Measurements from ENCODE around the gene SPOCK1.

The SPOCK1 gene

DNA sequence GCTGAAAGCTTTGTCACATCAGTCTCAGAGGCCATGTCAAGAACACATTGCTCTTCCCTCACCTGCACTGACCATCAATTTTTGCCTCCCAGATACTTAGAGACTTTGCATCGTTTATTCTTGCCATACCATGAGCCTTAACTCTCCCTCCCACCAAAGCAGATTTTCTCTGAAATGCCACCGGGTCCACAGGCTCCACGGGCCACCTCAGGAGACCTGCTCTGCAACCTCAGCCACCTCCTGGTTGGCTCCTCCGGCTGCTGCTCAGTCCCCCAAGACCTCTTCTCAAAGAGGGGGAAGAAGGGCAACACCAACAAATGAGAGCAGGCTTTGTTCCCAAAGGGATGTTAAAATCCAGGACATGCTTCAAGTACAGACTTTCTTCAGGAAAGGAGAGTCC lies 400.5 kb downstream of the SPOCK1 start:
- no peaks in the 10 kb centered on the region for H3K36me3 ChIP-seq (ENCODE audit: control insufficient read depth in 2 of 2, insufficient read depth in 2 of 2, low read length in 2 of 2)
- no peak overlapping the region for H3K9ac ChIP-seq (ENCODE audit: low read depth in 1 of 2, low read length in 2 of 2)
- no peaks in the 10 kb centered on the region for H3K4me1 ChIP-seq (ENCODE audit: control insufficient read depth in 2 of 2, insufficient read depth in 2 of 2, low read length in 2 of 2)
- H3K27ac ChIP-seq (ENCODE audit: low read depth in 2 of 2, low read length in 2 of 2): no peak overlapping the region
- H3K9me3 ChIP-seq (ENCODE audit: control insufficient read depth in 2 of 2, low read length in 2 of 2): no peaks in the 10 kb centered on the region
- H3K4me3 ChIP-seq (ENCODE audit: low read length in 2 of 2): no peak overlapping the region
- no peaks in the 10 kb centered on the region for H3K27me3 ChIP-seq (ENCODE audit: control insufficient read depth in 2 of 2, insufficient read depth in 2 of 2, low read length in 2 of 2)

DNA sequence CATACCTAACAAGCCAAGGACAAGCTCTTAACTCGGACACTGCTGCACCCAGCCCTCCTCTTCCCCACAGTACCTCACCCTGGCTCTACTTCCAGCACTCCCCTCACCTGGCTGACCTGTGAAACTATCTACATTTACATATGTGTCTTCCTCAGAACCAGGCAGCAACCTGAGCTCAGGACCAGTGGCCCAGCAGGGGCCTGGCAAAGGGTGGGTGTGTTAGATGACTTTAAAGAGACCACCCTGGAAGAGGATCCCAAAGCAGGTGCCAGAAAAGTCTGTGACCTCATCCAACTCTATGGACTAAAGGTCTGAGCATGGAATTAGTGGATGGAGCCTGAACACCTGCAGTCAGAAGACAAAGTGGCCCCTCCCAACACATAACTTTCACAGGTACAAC lies 400.9 kb downstream of the SPOCK1 start:
- H3K27ac ChIP-seq (ENCODE audit: low read depth in 2 of 2, low read length in 2 of 2): no peak overlapping the region
- no peak overlapping the region for H3K4me3 ChIP-seq (ENCODE audit: low read length in 2 of 2)
- H3K36me3 ChIP-seq (ENCODE audit: control insufficient read depth in 2 of 2, insufficient read depth in 2 of 2, low read length in 2 of 2): no peaks in the 10 kb centered on the region
- no peak overlapping the region for H3K9ac ChIP-seq (ENCODE audit: low read depth in 1 of 2, low read length in 2 of 2)
- no peaks in the 10 kb centered on the region for H3K9me3 ChIP-seq (ENCODE audit: control insufficient read depth in 2 of 2, low read length in 2 of 2)
- no peaks in the 10 kb centered on the region for H3K4me1 ChIP-seq (ENCODE audit: control insufficient read depth in 2 of 2, insufficient read depth in 2 of 2, low read length in 2 of 2)
- no peaks in the 10 kb centered on the region for H3K27me3 ChIP-seq (ENCODE audit: control insufficient read depth in 2 of 2, insufficient read depth in 2 of 2, low read length in 2 of 2)

DNA sequence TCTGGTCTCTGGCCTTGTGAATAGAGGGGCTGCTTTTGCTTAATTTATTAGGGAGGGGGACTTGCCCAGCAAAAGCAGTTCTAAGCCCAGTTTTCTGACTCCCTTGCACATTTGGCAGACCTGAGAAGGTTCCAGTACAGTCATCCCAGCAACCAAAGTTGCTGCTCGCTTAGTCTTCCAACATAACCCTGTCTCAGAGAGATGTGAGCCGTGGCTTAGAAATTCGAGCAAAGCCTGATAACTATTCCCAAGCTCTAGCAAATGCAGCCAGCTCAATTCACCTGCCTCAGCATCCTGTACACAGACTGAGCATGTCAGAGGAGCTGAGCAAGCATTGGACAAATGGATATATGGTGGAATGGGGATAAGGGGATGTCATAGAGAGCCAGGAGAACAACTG lies 401.9 kb downstream of the SPOCK1 start:
- no peak overlapping the region for H3K27ac ChIP-seq (ENCODE audit: low read depth in 2 of 2, low read length in 2 of 2)
- no peaks in the 10 kb centered on the region for H3K27me3 ChIP-seq (ENCODE audit: control insufficient read depth in 2 of 2, insufficient read depth in 2 of 2, low read length in 2 of 2)
- H3K36me3 ChIP-seq (ENCODE audit: control insufficient read depth in 2 of 2, insufficient read depth in 2 of 2, low read length in 2 of 2): no peaks in the 10 kb centered on the region
- H3K4me1 ChIP-seq (ENCODE audit: control insufficient read depth in 2 of 2, insufficient read depth in 2 of 2, low read length in 2 of 2): no peaks in the 10 kb centered on the region
- H3K9me3 ChIP-seq (ENCODE audit: control insufficient read depth in 2 of 2, low read length in 2 of 2): no peaks in the 10 kb centered on the region
- H3K9ac ChIP-seq (ENCODE audit: low read depth in 1 of 2, low read length in 2 of 2): no peak overlapping the region
- no peak overlapping the region for H3K4me3 ChIP-seq (ENCODE audit: low read length in 2 of 2)

DNA sequence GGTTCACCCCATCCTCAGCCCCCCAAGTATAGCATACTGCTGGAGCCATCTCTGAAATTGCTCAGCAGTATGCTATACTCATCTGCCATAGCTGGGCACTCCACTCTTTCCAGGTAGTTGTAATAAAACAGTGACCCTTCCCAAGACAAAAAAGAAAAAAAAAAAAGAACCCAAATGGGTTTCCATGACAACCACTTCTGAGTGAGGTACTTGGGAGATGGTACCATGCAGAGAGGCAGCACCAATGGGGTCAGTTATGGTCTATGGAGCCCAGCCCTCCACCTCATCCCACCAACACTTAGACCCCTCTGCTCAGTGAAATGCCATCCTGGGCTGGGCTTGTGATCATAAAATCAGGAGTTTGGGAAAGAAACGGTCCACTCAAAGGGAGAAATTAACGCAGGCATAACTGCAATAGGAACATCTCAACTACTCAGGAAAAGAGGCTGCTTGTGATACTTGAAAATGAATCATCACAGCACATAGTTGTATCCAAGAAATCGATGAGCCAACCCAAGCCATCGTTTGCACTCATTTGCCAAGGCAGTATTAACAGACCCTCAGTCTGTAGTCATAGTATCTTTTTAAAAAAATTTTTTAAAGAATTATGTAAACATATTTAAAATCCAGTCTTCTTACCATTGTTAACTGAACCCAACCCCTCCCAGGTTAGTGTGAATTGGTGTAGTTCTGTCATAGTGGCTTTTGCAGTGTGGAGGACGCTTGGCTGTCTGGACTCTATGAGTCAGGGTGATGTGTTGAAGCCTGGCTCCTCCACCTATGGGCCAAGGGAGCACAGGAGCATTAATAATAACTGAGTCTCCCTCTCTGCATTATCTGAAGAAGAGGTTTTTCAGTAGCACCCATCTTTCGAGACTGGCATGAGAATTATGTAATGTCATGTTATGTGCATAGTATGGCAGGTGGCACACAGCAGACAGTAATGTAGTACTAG lies 402.7 kb downstream of the SPOCK1 start:
- no peak overlapping the region for H3K4me3 ChIP-seq (ENCODE audit: low read length in 2 of 2)
- no peak overlapping the region for H3K9ac ChIP-seq (ENCODE audit: low read depth in 1 of 2, low read length in 2 of 2)
- no peaks in the 10 kb centered on the region for H3K36me3 ChIP-seq (ENCODE audit: control insufficient read depth in 2 of 2, insufficient read depth in 2 of 2, low read length in 2 of 2)
- H3K27me3 ChIP-seq (ENCODE audit: control insufficient read depth in 2 of 2, insufficient read depth in 2 of 2, low read length in 2 of 2): no peaks in the 10 kb centered on the region
- no peaks in the 10 kb centered on the region for H3K4me1 ChIP-seq (ENCODE audit: control insufficient read depth in 2 of 2, insufficient read depth in 2 of 2, low read length in 2 of 2)
- H3K27ac ChIP-seq (ENCODE audit: low read depth in 2 of 2, low read length in 2 of 2): no peak overlapping the region
- H3K9me3 ChIP-seq (ENCODE audit: control insufficient read depth in 2 of 2, low read length in 2 of 2): no peaks in the 10 kb centered on the region

DNA sequence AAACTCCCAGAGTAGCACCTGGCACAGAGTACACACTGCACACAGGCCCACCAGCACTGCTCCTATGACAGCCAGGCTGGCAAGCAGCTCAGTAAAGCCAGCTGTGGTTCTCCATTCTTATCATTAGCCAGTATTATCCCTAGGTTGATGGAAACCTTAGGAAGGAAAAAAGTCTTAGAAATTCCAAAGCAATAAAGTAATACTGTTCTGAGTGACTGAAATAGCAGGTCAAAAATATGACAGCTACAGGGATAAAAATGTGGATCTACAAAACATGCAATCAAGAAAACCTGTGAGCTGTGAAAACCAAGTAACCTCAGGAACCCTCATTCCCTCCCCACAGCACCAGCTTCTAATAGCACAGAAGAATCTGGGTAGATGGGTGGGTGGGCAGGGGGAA lies 403.5 kb downstream of the SPOCK1 start:
- H3K27ac ChIP-seq (ENCODE audit: low read depth in 2 of 2, low read length in 2 of 2): no peak overlapping the region
- H3K4me3 ChIP-seq (ENCODE audit: low read length in 2 of 2): no peak overlapping the region
- H3K4me1 ChIP-seq (ENCODE audit: control insufficient read depth in 2 of 2, insufficient read depth in 2 of 2, low read length in 2 of 2): no peaks in the 10 kb centered on the region
- no peaks in the 10 kb centered on the region for H3K36me3 ChIP-seq (ENCODE audit: control insufficient read depth in 2 of 2, insufficient read depth in 2 of 2, low read length in 2 of 2)
- H3K9me3 ChIP-seq (ENCODE audit: control insufficient read depth in 2 of 2, low read length in 2 of 2): no peaks in the 10 kb centered on the region
- no peak overlapping the region for H3K9ac ChIP-seq (ENCODE audit: low read depth in 1 of 2, low read length in 2 of 2)
- no peaks in the 10 kb centered on the region for H3K27me3 ChIP-seq (ENCODE audit: control insufficient read depth in 2 of 2, insufficient read depth in 2 of 2, low read length in 2 of 2)

DNA sequence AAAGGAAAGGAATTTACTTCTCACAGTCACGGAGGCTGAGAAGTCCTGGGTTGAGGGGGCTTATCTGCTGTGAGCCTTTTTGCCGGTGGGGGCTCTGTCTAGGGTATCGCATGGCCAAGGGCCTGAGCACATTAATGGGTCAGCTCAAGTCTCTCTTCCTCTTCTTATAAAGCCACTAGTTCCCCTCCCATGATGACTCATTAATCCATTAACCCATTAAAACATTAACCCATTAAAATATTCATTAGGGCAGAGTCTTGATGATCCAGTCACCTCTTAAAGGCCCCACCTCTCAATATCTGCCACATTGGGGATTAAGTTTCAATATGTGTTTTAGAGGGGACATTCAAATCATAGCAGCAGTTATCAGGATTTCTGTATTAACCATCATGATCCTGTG lies 406.3 kb downstream of the SPOCK1 start:
- H3K27me3 ChIP-seq (ENCODE audit: control insufficient read depth in 2 of 2, insufficient read depth in 2 of 2, low read length in 2 of 2): no peaks in the 10 kb centered on the region
- no peaks in the 10 kb centered on the region for H3K4me1 ChIP-seq (ENCODE audit: control insufficient read depth in 2 of 2, insufficient read depth in 2 of 2, low read length in 2 of 2)
- H3K27ac ChIP-seq (ENCODE audit: low read depth in 2 of 2, low read length in 2 of 2): no peak overlapping the region
- no peaks in the 10 kb centered on the region for H3K9me3 ChIP-seq (ENCODE audit: control insufficient read depth in 2 of 2, low read length in 2 of 2)
- H3K9ac ChIP-seq (ENCODE audit: low read depth in 1 of 2, low read length in 2 of 2): no peak overlapping the region
- H3K4me3 ChIP-seq (ENCODE audit: low read length in 2 of 2): no peak overlapping the region
- H3K36me3 ChIP-seq (ENCODE audit: control insufficient read depth in 2 of 2, insufficient read depth in 2 of 2, low read length in 2 of 2): no peaks in the 10 kb centered on the region

DNA sequence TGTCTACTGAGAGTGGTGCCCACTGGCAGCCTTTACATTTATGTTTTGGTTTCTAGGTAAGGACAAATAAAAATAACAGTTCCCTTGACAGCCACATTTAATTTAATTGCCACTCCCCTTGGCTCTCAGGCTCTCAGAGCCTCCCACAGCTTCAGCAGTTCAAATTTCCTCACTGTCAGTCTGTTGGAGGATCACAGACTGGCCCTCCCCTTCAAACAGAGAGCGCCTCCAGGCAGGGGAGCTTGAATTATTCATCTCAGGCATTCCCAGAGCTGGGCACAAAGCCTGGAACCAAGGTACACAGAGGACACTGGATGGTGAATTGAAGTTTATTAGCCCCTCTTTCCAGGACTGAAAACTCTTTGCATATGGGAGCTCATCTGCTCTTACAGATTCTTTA lies 407.7 kb downstream of the SPOCK1 start:
- H3K27me3 ChIP-seq (ENCODE audit: control insufficient read depth in 2 of 2, insufficient read depth in 2 of 2, low read length in 2 of 2): no peaks in the 10 kb centered on the region
- H3K36me3 ChIP-seq (ENCODE audit: control insufficient read depth in 2 of 2, insufficient read depth in 2 of 2, low read length in 2 of 2): no peaks in the 10 kb centered on the region
- H3K9ac ChIP-seq (ENCODE audit: low read depth in 1 of 2, low read length in 2 of 2): no peak overlapping the region
- H3K4me1 ChIP-seq (ENCODE audit: control insufficient read depth in 2 of 2, insufficient read depth in 2 of 2, low read length in 2 of 2): no peaks in the 10 kb centered on the region
- H3K27ac ChIP-seq (ENCODE audit: low read depth in 2 of 2, low read length in 2 of 2): no peak overlapping the region
- H3K4me3 ChIP-seq (ENCODE audit: low read length in 2 of 2): no peak overlapping the region
- no peaks in the 10 kb centered on the region for H3K9me3 ChIP-seq (ENCODE audit: control insufficient read depth in 2 of 2, low read length in 2 of 2)

DNA sequence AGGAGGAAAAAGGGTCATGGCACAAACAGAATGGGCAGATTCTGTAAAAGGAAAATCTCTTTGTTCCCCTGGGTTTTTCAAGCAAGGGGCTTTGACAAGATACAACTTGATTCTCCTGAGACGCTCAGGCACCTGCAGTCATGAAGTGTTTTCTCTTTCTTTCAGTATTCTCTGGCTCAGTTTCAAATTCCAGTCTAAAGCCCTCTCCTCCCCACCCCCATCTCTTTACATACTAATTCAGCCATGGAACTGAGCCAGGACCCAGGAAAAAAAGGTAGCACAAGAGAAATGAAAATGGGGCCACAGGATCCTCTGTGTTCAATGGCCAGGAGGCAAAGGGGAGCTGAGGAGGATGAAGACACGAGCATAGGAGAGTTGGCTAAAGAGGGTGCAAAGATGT lies 408.4 kb downstream of the SPOCK1 start:
- H3K4me1 ChIP-seq (ENCODE audit: control insufficient read depth in 2 of 2, insufficient read depth in 2 of 2, low read length in 2 of 2): no peaks in the 10 kb centered on the region
- no peak overlapping the region for H3K4me3 ChIP-seq (ENCODE audit: low read length in 2 of 2)
- H3K9ac ChIP-seq (ENCODE audit: low read depth in 1 of 2, low read length in 2 of 2): no peak overlapping the region
- H3K27ac ChIP-seq (ENCODE audit: low read depth in 2 of 2, low read length in 2 of 2): no peak overlapping the region
- H3K36me3 ChIP-seq (ENCODE audit: control insufficient read depth in 2 of 2, insufficient read depth in 2 of 2, low read length in 2 of 2): no peaks in the 10 kb centered on the region
- no peaks in the 10 kb centered on the region for H3K27me3 ChIP-seq (ENCODE audit: control insufficient read depth in 2 of 2, insufficient read depth in 2 of 2, low read length in 2 of 2)
- H3K9me3 ChIP-seq (ENCODE audit: control insufficient read depth in 2 of 2, low read length in 2 of 2): no peaks in the 10 kb centered on the region

DNA sequence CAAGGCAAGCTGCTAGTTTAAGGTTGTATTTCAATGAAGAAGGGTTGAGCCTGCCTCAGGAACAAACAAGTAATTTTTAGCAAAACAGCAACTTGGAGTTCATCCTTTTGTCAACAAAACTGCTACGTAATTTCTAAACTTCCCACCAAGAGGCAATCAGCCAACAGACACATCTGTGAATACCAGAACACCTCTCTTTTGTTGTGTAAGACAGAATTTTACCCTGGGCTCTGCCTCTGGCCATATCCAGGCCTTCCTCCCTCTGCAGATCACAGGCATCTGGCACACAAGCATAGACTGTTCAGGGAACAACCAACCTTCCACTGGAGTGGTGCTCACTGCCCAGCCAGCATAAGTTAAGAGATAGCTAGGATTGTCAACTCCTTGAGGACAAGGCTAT lies 409.0 kb downstream of the SPOCK1 start:
- no peaks in the 10 kb centered on the region for H3K4me1 ChIP-seq (ENCODE audit: control insufficient read depth in 2 of 2, insufficient read depth in 2 of 2, low read length in 2 of 2)
- H3K27ac ChIP-seq (ENCODE audit: low read depth in 2 of 2, low read length in 2 of 2): no peak overlapping the region
- H3K4me3 ChIP-seq (ENCODE audit: low read length in 2 of 2): no peak overlapping the region
- no peaks in the 10 kb centered on the region for H3K9me3 ChIP-seq (ENCODE audit: control insufficient read depth in 2 of 2, low read length in 2 of 2)
- no peak overlapping the region for H3K9ac ChIP-seq (ENCODE audit: low read depth in 1 of 2, low read length in 2 of 2)
- no peaks in the 10 kb centered on the region for H3K27me3 ChIP-seq (ENCODE audit: control insufficient read depth in 2 of 2, insufficient read depth in 2 of 2, low read length in 2 of 2)
- no peaks in the 10 kb centered on the region for H3K36me3 ChIP-seq (ENCODE audit: control insufficient read depth in 2 of 2, insufficient read depth in 2 of 2, low read length in 2 of 2)

DNA sequence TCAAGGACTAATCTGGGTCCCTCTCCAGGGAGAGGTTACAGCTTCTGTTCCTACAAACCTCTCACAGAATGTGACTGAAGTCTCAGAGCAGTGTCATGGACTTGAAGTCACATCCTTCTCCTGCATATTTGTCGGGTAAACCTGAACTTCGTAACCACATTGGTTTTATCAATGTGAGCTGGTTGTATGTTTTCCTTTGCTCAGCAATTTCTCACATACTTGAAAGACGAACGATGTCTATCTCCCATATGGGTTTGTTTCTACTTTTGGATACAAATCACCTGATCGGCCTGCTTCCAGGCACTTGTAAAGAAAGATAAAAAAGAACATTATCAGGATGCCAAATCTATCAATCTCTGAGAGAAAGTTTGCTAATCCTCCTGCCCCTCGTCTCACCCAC lies 411.0 kb downstream of the SPOCK1 start:
- Histone ChIP-seq H3K27me3 (ENCODE audit: control insufficient read depth in 2 of 2, insufficient read depth in 2 of 2, low read length in 2 of 2) (no peaks in the 10 kb centered on the region), H3K36me3 (ENCODE audit: control insufficient read depth in 2 of 2, insufficient read depth in 2 of 2, low read length in 2 of 2) (no peaks in the 10 kb centered on the region), H3K9me3 (ENCODE audit: control insufficient read depth in 2 of 2, low read length in 2 of 2) (no peaks in the 10 kb centered on the region), H3K4me1 (ENCODE audit: control insufficient read depth in 2 of 2, insufficient read depth in 2 of 2, low read length in 2 of 2) (no peaks in the 10 kb centered on the region), H3K9ac (ENCODE audit: low read depth in 1 of 2, low read length in 2 of 2) (no peak overlapping the region), H3K4me3 (ENCODE audit: low read length in 2 of 2) (no peak overlapping the region), H3K27ac (ENCODE audit: low read depth in 2 of 2, low read length in 2 of 2) (no peak overlapping the region)

Measured in mucosa of rectum (tissue), 2 donors.